Measurements from ENCODE around the gene CCDC33.

The CCDC33 gene

GRCh38 chr15:74369084-74369745 lies 133.1 kb downstream of the CCDC33 start:
- peak; percentile 21 for DNase-seq

- peak; percentile 21 for DNase-seq
Measured at GRCh38 chr15:74369756-74370155, 133.6 kb downstream of the CCDC33 start.

GRCh38 chr15:74370471-74370870 lies 134.3 kb downstream of the CCDC33 start:
- no peak for DNase-seq

- DNase-seq: no peak
Measured at GRCh38 chr15:74373056-74373650, 137.0 kb downstream of the CCDC33 start.

GRCh38 chr15:74373731-74374647 lies 137.9 kb downstream of the CCDC33 start:
- DNase-seq: peak; percentile 96

- no peak for DNase-seq
Measured at GRCh38 chr15:74374648-74375302, 138.6 kb downstream of the CCDC33 start.

GRCh38 chr15:74375303-74375693 lies 139.2 kb downstream of the CCDC33 start:
- peak; percentile 92 for DNase-seq

- DNase-seq: peak; percentile 55
Measured at GRCh38 chr15:74376226-74376625, 140.1 kb downstream of the CCDC33 start.

- DNase-seq: peak; percentile 52
Measured at GRCh38 chr15:74376825-74377581, 140.9 kb downstream of the CCDC33 start.

GRCh38 chr15:74377831-74378766 lies 142.0 kb downstream of the CCDC33 start:
- DNase-seq: peak; percentile 44

- DNase-seq: no peak
Measured at GRCh38 chr15:74378848-74379247, 142.7 kb downstream of the CCDC33 start.

GRCh38 chr15:74380361-74381189 lies 144.4 kb downstream of the CCDC33 start:
- DNase-seq: no peak

GRCh38 chr15:74381190-74381453 lies 145.0 kb downstream of the CCDC33 start:
- DNase-seq: no peak

- no peak for DNase-seq
Measured at GRCh38 chr15:74381481-74381880, 145.4 kb downstream of the CCDC33 start.

- DNase-seq: peak; percentile 94
Measured at GRCh38 chr15:74382004-74382816, 146.1 kb downstream of the CCDC33 start.

GRCh38 chr15:74383286-74383685 lies 147.2 kb downstream of the CCDC33 start:
- DNase-seq: no peak

- peak; percentile 89 for DNase-seq
Measured at GRCh38 chr15:74383695-74384565, 147.8 kb downstream of the CCDC33 start.

- DNase-seq: no peak
Measured at GRCh38 chr15:74384566-74384880, 148.4 kb downstream of the CCDC33 start.
